CD14-positive monocyte (primary cell): ENCODE data around the gene MC4R. TPM values are rescaled to one million over a fixed set of nuclear protein-coding genes. Genes with fewer than 3 reads are reported as not detected.
"Not testable (repeated sequence)": the region's sequence is repeated elsewhere in the genome, so short reads cannot be mapped to it uniquely, and the experiment has no call there.

Experiments
- DNase-seq, 3 donors: peaks; one replicate each; pipeline ENCODE4 v3.0.0-alpha.2; 2011 to 2022
- H2AFZ ChIP-seq: 2 replicates; pipeline ENCODE4 v1.6.0; 2012; ENCODE audit warnings: mild to moderate bottlenecking, low read depth, low read length, inconsistent platforms; ENCODE audit not compliant: insufficient read depth, poor library complexity, severe bottlenecking
- H3K27ac ChIP-seq, 2 donors: 1 replicate in 1 of 2; 2 replicates in 1 of 2; pipeline ENCODE4 v1.5.1; 2012 to 2013; ENCODE audit warnings: low read length in 2 of 2, control low read depth in 1 of 2, inconsistent platforms in 1 of 2, low read depth in 1 of 2, mild to moderate bottlenecking in 1 of 2
- H3K27me3 ChIP-seq, 2 donors: one replicate each; pipeline versions ENCODE4 v1.6.0 to v1.6.1; 2011 to 2013; ENCODE audit warnings: low read length in 2 of 2; ENCODE audit not compliant: control insufficient read depth in 2 of 2, insufficient read depth in 2 of 2
- H3K36me3 ChIP-seq, 2 donors: replicated peaks in 1 of 2; 1 replicate in 1 of 2; 2 replicates in 1 of 2; pipeline versions ENCODE4 v1.5.1 to v1.6.1; 2012 to 2013; ENCODE audit warnings: low read length in 2 of 2, control low read depth in 1 of 2, inconsistent platforms in 1 of 2, mild to moderate bottlenecking in 1 of 2; ENCODE audit not compliant: insufficient read depth in 2 of 2, control insufficient read depth in 1 of 2
- H3K4me1 ChIP-seq, 2 donors: 1 replicate in 1 of 2; 2 replicates in 1 of 2; pipeline versions ENCODE4 v1.5.1 to v1.6.1; 2012 to 2013; ENCODE audit warnings: low read length in 2 of 2, control low read depth in 1 of 2, inconsistent platforms in 1 of 2, mild to moderate bottlenecking in 1 of 2, moderate library complexity in 1 of 2; ENCODE audit not compliant: insufficient read depth in 2 of 2, control insufficient read depth in 1 of 2
- H3K4me2 ChIP-seq: replicated peaks from 2 replicates; pipeline ENCODE3; 2012; ENCODE audit warnings: low read length, moderate library complexity, mild to moderate bottlenecking; ENCODE audit not compliant: poor library complexity, severe bottlenecking; ENCODE audit errors: extremely low read depth
- H3K4me3 ChIP-seq, 3 experiments: fragments of 200-600 bp in 1 of 3; sonication (generic) in 1 of 3; replicated peaks in 1 of 3; 1 replicate in 2 of 3; 2 replicates in 1 of 3; pipeline ENCODE4 v1.5.1; 2011 to 2013; ENCODE audit warnings: low read length in 3 of 3, mild to moderate bottlenecking in 3 of 3, control low read depth in 2 of 3, low read depth in 2 of 3, inconsistent platforms in 1 of 3, moderate library complexity in 1 of 3
- H3K79me2 ChIP-seq: 2 replicates; pipeline ENCODE4 v1.6.0; 2012; ENCODE audit warnings: mild to moderate bottlenecking, control low read depth, inconsistent platforms, low read length, moderate library complexity; ENCODE audit not compliant: insufficient read depth
- H3K9ac ChIP-seq: 2 replicates; pipeline ENCODE4 v1.6.0; 2017; ENCODE audit warnings: low read length, mild to moderate bottlenecking; ENCODE audit not compliant: insufficient read depth, poor library complexity, severe bottlenecking
- H3K9me3 ChIP-seq, 2 donors: replicated peaks in 1 of 2; 1 replicate in 1 of 2; 2 replicates in 1 of 2; pipeline versions ENCODE4 v1.5.1 to v1.6.1; 2012 to 2013; ENCODE audit warnings: low read length in 2 of 2, control low read depth in 1 of 2; ENCODE audit not compliant: control insufficient read depth in 1 of 2, insufficient read depth in 1 of 2
- H4K20me1 ChIP-seq: 2 replicates; pipeline ENCODE4 v1.6.0; 2012; ENCODE audit warnings: mild to moderate bottlenecking, low read length, control low read depth, moderate library complexity; ENCODE audit not compliant: insufficient read depth
- H3K27ac Mint-ChIP-seq, 7 donors: one replicate each; pipeline ENCODE4 v1.8.0; 2020; ENCODE audit warnings: mild to moderate bottlenecking in 7 of 7, mixed read lengths in 7 of 7, moderate library complexity in 6 of 7, inconsistent platforms in 2 of 7
- H3K27me3 Mint-ChIP-seq, 3 donors: one replicate each; pipeline ENCODE4 v1.8.0; 2021 to 2022; ENCODE audit warnings: low read depth in 3 of 3, mild to moderate bottlenecking in 3 of 3, mixed read lengths in 3 of 3, moderate library complexity in 3 of 3, inconsistent platforms in 1 of 3
- H3K36me3 Mint-ChIP-seq, 2 donors: one replicate each; pipeline ENCODE4 v1.8.0; 2020; ENCODE audit warnings: mixed read lengths in 2 of 2, inconsistent platforms in 1 of 2, mild to moderate bottlenecking in 1 of 2
- H3K4me1 Mint-ChIP-seq: one replicate; pipeline ENCODE4 v1.8.0; 2020; ENCODE audit warnings: mild to moderate bottlenecking, mixed read lengths
- H3K4me3 Mint-ChIP-seq, 2 donors: one replicate each; pipeline ENCODE4 v1.8.0; 2020; ENCODE audit warnings: mild to moderate bottlenecking in 2 of 2, mixed read lengths in 2 of 2, moderate library complexity in 1 of 2
- H3K9me3 Mint-ChIP-seq, 7 donors: one replicate each; pipeline ENCODE4 v1.8.0; 2020 to 2022; ENCODE audit warnings: mixed read lengths in 7 of 7, mild to moderate bottlenecking in 6 of 7, moderate library complexity in 6 of 7, inconsistent platforms in 2 of 7
- WGBS: methylation state at CpG from one replicate; pipeline ENCODE4 v1.1.5; 2013; ENCODE audit warnings: missing lambda C conversion rate; ENCODE audit not compliant: insufficient coverage; 5-methylcytosine and 5-hydroxymethylcytosine counted together
- intact Hi-C, 2 donors: fragments of 100-400 bp; cut with micrococcal nuclease; formaldehyde crosslinking; loops; one replicate each; pipeline versions ENCODE4 v1.15.0 to v1.15.1; 2023
- polyA minus RNA-seq: library from RNA; depleted of rRNA, polyadenylated mRNA; stranded (reverse); fragments of >200 nt; gene quantifications from 2 replicates; pipeline ENCODE4 v1.2.3, GENCODE V29; 2012
- polyA plus RNA-seq, 3 donors: library from polyadenylated mRNA; depleted of rRNA in 1 of 3; unstranded in 2 of 3; stranded (reverse) in 1 of 3; fragments of 300-500 nt in 2 of 3; fragments of >200 nt in 1 of 3; fragmentation: Illumina TruSeq in 2 of 3; gene quantifications; 1 replicate in 2 of 3; 2 replicates in 1 of 3; pipeline ENCODE4 v1.2.3, GENCODE V29; 2012 to 2021
- total RNA-seq, 12 experiments: library from RNA in 1 of 12; stranded (reverse) in 1 of 12; fragments of 120-200 nt in 1 of 12; gene quantifications; one replicate each; pipeline ENCODE4 v1.2.4 and lab custom pipeline; 2013 to 2026; ENCODE audit warnings: mixed read lengths in 6 of 12, inconsistent platforms in 1 of 12
- TF ChIP-seq, protein P1 (sequence below): fragments of 200-600 bp; IDR thresholded peaks from one replicate; pipeline ENCODE4 v1.8.0; 2022; ENCODE audit warnings: antibody characterized with exemption, mild to moderate bottlenecking

The MC4R gene
- not detected for total RNA-seq (2013)
- polyA plus RNA-seq (not detected), polyA minus RNA-seq (not detected in 2 replicates), total RNA-seq (lab: John Stamatoyannopoulos, UW) (0 to 0.46 (median 0) reads per million in 11 experiments)

DNA sequence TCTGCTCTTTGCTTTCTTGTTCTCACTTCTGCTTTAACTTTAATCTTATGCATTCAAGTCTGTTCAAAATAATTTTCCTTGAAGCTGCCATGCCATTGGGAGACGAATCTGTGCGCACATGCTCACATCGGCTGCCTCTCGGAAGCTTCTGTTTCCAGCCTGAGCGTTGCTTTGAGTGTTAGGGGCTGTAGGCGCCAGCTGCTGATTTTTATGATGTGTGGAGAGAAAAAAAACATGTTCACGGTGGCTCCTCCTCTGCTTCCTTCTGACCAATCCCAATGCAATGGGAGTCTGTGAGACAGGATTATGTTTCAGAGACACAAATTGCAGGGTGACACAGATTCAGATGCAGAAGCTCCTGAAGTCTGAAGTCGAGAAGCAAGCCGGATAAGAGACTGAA lies at the start of gene MC4R:
MC4R (minus strand) TSS at position 180 of the 400 bp plus-strand sequence. CDS start 426 bp downstream, outside the sequence.
- no peaks in the 10 kb centered on the region for H3K36me3 ChIP-seq
- H3K4me1 Mint-ChIP-seq = peaks cover 3% of the 10 kb centered on the region
- no peak within 1 kb of the TSS for H3K4me2 ChIP-seq
- H2AFZ ChIP-seq = peak within 1 kb of the TSS; percentile 42
- no CpG with 5 or more reads among the region's 9 CpGs for WGBS
- H3K27ac ChIP-seq = no peak within 1 kb of the TSS
- peaks cover 0 to 2% (median 0%) of the 10 kb centered on the region in 7 donors for H3K9me3 Mint-ChIP-seq
- H3K4me3 ChIP-seq = no peak within 1 kb of the TSS
- H3K27me3 ChIP-seq = no peaks in the 10 kb centered on the region
- intact Hi-C loops = no loop called here
- peak within 1 kb of the TSS in 1 of 2 donors; percentile 3 for H3K4me3 Mint-ChIP-seq
- no peak within 1 kb of the TSS for H3K27ac Mint-ChIP-seq
- H3K79me2 ChIP-seq = no peaks in the 10 kb centered on the region
- H3K27me3 Mint-ChIP-seq = no peaks in the 10 kb centered on the region
- TF ChIP-seq, protein P1, sequence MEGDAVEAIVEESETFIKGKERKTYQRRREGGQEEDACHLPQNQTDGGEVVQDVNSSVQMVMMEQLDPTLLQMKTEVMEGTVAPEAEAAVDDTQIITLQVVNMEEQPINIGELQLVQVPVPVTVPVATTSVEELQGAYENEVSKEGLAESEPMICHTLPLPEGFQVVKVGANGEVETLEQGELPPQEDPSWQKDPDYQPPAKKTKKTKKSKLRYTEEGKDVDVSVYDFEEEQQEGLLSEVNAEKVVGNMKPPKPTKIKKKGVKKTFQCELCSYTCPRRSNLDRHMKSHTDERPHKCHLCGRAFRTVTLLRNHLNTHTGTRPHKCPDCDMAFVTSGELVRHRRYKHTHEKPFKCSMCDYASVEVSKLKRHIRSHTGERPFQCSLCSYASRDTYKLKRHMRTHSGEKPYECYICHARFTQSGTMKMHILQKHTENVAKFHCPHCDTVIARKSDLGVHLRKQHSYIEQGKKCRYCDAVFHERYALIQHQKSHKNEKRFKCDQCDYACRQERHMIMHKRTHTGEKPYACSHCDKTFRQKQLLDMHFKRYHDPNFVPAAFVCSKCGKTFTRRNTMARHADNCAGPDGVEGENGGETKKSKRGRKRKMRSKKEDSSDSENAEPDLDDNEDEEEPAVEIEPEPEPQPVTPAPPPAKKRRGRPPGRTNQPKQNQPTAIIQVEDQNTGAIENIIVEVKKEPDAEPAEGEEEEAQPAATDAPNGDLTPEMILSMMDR = no peak
- no peaks in the 10 kb centered on the region for H3K36me3 Mint-ChIP-seq
- no peaks in the 10 kb centered on the region for H3K4me1 ChIP-seq
- no peak for DNase-seq
- no peaks in the 10 kb centered on the region for H3K9me3 ChIP-seq
- H4K20me1 ChIP-seq = no peaks in the 10 kb centered on the region
- H3K9ac ChIP-seq = no peak within 1 kb of the TSS

DNA sequence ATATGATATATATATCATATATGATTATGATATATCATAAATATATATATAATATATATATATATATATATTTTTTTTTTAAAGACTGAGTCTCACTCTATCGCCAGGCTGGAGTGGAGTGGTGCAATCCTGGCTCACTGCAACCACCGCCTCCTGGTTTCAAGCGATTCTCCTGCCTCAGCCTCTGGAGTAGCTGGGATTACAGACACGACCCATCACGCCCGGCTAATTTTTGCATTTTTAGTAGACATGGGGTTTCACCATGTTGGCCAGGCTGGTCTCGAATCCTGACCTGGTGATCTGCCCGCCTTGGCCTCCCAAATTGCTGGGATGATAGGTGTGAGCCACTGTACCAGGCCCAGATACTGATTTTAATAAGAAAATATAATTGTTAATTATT lies 49.7 kb upstream of the MC4R start:
- H3K9ac ChIP-seq, H3K27ac Mint-ChIP-seq, H3K27ac ChIP-seq, H3K9me3 Mint-ChIP-seq, intact Hi-C loops, H3K4me1 Mint-ChIP-seq, H4K20me1 ChIP-seq, H3K9me3 ChIP-seq, H3K27me3 ChIP-seq, H2AFZ ChIP-seq, H3K4me3 Mint-ChIP-seq, H3K4me2 ChIP-seq, H3K36me3 ChIP-seq, H3K79me2 ChIP-seq, H3K4me1 ChIP-seq, H3K27me3 Mint-ChIP-seq, H3K4me3 ChIP-seq, DNase-seq, H3K36me3 Mint-ChIP-seq: not testable (repeated sequence)
- 96% methylated on average over 7 of the region's 8 CpGs for WGBS
